GM18951 (cell line): ENCODE data around the gene HTRA3.

Source experiments
- POLR2A ChIP-seq: IDR thresholded peaks from 4 replicates; pipeline ENCODE4 v1.6.1; 2011; ENCODE audit warnings: mild to moderate bottlenecking; ENCODE audit not compliant: insufficient read length, insufficient read depth; ENCODE audit errors: extremely low read depth
- in situ Hi-C: fragments of 300-500 bp; cut with MboI; formaldehyde crosslinking; loops from one replicate; pipeline ENCODE4 v1.12.0; 2022; ENCODE audit warnings: low sequenced_read_pairs, mixed read lengths, inconsistent platforms; ENCODE audit not compliant: unreplicated experiment

Gene HTRA3

GRCh38 chr4:8270912-8271815 lies 1.6 kb downstream of the HTRA3 start:
- in situ Hi-C loops = no loop called here
- TF ChIP-seq POLR2A = no peak

DNA sequence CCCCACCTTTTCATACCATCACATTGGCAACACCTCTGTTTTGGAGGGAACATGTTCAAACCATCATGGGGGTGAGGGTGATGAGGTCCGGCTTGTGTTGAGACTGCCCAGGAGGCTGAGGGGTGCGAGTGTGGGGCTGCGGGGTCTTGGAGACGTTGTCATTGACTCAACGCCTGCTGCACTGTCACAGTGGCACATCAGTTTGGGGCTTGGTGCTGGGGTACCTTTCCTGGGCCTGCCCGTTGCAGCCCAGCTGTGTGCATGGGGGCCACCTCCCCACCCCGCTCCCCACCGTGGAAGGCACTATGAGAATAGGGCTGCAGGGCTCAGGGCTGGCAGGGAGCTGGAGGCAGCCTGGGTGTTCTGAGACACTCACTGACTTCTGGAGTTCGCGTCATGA lies 2.3 kb downstream of the HTRA3 start:
- in situ Hi-C loops = no loop called here
- no peak for TF ChIP-seq POLR2A

- in situ Hi-C loops = no loop called here
- TF ChIP-seq POLR2A = no peak
Measured at GRCh38 chr4:8272472-8273428, 3.2 kb downstream of the HTRA3 start.

DNA sequence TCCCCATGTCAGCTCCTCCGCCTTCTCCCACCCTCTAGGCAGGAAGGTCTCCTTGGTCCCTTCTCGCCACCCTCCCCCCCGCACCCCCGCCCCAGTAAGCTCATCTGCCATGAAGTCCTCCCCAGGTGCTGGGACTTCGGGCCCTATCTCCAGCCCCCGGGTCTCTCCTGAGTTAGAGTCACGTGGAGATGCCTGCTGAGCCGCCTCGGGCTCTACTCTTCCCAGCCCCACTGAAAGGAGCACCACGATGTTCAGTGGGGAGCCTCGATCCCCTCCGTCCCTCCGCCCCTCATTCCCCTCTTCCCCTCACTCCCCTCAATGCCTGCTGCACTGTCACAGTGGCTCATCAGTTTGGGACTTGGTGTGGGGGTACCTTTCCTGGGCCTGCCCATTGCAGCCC lies 3.9 kb downstream of the HTRA3 start:
- in situ Hi-C loops = no loop called here
- TF ChIP-seq POLR2A = no peak

- in situ Hi-C loops = no loop called here
- TF ChIP-seq POLR2A = no peak
Measured at GRCh38 chr4:8274066-8274652, 4.6 kb downstream of the HTRA3 start.

DNA sequence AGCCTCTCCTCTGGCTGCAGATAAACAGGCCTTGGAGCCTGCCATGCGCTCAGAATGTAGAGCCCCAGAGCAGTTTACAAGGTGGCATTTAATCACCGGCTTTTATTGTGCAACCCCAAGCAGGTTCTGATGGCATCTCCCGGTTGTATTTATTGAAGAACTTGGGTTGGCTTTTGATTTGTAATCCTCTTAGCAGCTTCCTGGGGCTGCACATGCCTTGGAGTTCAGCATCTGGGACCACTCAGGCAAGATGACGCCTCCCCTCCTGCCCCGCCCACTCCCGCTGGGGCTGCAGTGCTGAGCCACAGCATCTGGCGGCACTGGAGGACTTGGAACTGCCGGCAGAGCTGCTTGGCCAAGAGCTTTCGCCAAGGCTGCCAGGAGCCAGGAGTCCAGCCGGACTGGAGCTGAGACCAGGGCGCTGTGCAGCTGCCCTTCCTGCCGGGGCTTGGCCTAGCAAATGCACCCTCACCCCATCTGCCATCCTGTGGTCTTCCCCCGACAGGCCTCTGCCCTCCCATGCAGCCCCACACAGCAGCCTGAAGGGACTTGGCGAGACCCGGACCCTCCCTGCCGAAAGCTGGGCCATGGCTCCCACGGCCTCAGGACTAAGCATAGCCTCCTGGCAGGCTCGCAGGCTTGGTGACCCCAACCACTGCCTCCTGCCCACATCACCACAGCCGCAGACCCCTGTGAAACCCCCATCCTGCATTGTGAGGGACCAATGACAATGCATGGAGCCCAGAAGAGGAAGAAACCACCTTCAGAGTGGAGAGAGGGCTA lies 5.4 kb downstream of the HTRA3 start:
- no peak for TF ChIP-seq POLR2A
- in situ Hi-C loops = no loop called here

DNA sequence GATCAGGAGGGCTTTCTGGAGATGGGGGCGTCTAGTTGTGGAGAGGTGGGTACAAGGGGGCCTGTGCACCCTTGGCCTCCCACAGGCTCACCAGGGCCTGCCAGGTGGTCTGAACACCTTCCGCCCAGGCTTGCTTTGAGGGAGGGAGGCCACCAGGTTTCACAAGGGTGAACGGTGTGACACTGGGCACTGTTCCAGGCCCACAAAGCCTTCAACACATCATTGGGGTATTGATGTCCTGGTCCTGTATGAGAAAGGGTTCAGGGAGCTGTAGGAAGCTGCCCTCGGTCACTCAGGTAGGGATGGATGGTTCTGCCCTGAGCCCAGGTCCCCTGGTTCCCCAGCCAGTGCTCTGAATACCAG lies 6.0 kb downstream of the HTRA3 start:
- no peak for TF ChIP-seq POLR2A
- in situ Hi-C loops = no loop called here

- TF ChIP-seq POLR2A = no peak
- in situ Hi-C loops = no loop called here
Measured at GRCh38 chr4:8276358-8277240, 7.0 kb downstream of the HTRA3 start.

DNA sequence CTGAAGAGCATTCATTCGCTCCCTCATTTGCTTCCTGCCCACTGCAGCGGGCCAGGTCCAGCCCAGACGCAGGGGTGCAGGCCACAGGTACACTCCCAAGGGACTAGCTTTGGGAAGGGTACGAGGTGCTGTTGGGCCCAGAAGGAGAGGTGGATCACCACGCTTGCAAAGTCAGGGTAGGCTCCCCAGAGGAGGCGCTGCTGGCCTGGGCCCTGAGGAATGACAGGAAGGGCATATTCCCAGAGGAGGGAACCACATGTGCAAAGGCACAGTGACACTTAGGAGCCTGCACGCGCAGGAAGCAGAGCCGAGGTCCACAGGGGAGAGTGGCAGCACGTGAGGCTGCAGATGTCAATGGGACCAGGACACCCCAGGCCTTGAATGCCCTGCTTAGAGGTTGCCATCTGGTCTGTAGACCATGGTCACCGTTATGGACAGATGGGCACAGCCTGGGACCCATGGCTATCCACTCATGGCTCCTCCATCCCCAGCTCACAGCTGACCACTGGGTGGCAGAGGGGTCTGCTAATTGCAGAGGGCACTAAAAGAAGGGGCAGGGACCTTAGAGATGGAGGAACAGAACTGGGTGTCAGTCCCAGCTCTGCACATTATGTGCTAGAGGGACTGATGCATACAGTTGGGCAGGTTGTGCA lies 7.9 kb downstream of the HTRA3 start:
- in situ Hi-C loops = no loop called here
- TF ChIP-seq POLR2A = no peak

DNA sequence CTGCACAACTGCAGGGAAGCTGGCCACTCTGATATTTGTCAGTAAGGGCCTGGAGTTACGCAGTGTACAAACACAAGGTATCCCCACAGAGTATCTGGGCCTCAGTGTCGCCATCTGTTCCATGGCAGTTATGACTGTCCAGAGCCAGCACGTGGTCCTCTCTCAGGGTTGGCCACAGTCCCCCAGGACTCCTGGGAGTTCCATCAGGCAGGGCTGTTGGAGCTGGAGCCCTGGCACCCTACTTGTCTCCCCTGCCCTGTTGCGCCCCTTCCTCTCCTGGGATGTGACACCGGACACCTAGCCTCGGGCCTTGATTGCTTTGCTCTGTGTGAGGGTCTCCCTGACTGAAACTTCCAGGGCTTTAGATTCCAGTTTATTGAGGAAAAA lies 8.4 kb downstream of the HTRA3 start:
- TF ChIP-seq POLR2A = no peak
- in situ Hi-C loops = no loop called here
